Renal cortex interstitium (tissue), 11 donors: Measurements from ENCODE around the gene PRDM11. TPM values are rescaled to one million over a fixed set of nuclear protein-coding genes. Genes with fewer than 3 reads are reported as not detected.

ENCODE experiments used
- DNase-seq, 11 donors: peaks; one replicate each; pipeline ENCODE4 v3.0.0-alpha.2; 2013; ENCODE audit warnings: low read depth in 9 of 11, low spot score in 4 of 11; ENCODE audit errors: extremely low read depth in 1 of 11
- polyA plus RNA-seq, 3 donors: library from polyadenylated mRNA; unstranded; fragments of 120-200 nt; gene quantifications; one replicate each; pipeline ENCODE4 v1.2.1, GENCODE V29; 2013; ENCODE audit not compliant: insufficient read length in 3 of 3

Gene PRDM11
- polyA plus RNA-seq, 3 donors: 19.8 to 26.1 (median 21.4) TPM

GRCh38 chr11:45269678-45270077 is 123.2 kb downstream of the PRDM11 start:
- no peak for DNase-seq

- no peak for DNase-seq
Measured at GRCh38 chr11:45270946-45271716, 124.7 kb downstream of the PRDM11 start.

- DNase-seq: no peak
Measured at GRCh38 chr11:45272701-45273100, 126.3 kb downstream of the PRDM11 start.

GRCh38 chr11:45273509-45273908 is 127.1 kb downstream of the PRDM11 start:
- no peak for DNase-seq

GRCh38 chr11:45274206-45274605 is 127.8 kb downstream of the PRDM11 start:
- DNase-seq: no peak

GRCh38 chr11:45275828-45276227 is 129.4 kb downstream of the PRDM11 start:
- no peak for DNase-seq

- DNase-seq: no peak
Measured at GRCh38 chr11:45278714-45279113, 132.3 kb downstream of the PRDM11 start.

- no peak for DNase-seq
Measured at GRCh38 chr11:45279645-45280044, 133.2 kb downstream of the PRDM11 start.

- DNase-seq: no peak
Measured at GRCh38 chr11:45280449-45280848, 134.0 kb downstream of the PRDM11 start.

- DNase-seq: peak in 1 of 11 donors; percentile 25
Measured at GRCh38 chr11:45282081-45282480, 135.6 kb downstream of the PRDM11 start.

Other genes with a start within 250 kb of the PRDM11 start
- 10 to 100 TPM; 63.1 to 79.6 (median 74.6) TPM for gene TP53I11, start 195.8 kb upstream of the PRDM11 start, polyA plus RNA-seq
- gene SYT13, start 139.7 kb downstream of the PRDM11 start, polyA plus RNA-seq: 10 to 100 TPM; 10.5 to 14.4 (median 11.5) TPM